Measurements from ENCODE around the gene SPC25. TPM values are rescaled to one million over a fixed set of nuclear protein-coding genes. Genes with fewer than 3 reads are reported as not detected.

The SPC25 gene
- total and polyA plus RNA-seq, 2 of the 13 experiments (the other 11 are each of a cell fraction or from before 2014, with no cell fraction given) = 11.3 to 26.5 TPM

GRCh38 chr2:168901003-168901402, 10.8 kb upstream of the SPC25 start, which contains the start of gene G6PC2:
Gene G6PC2 (plus strand): TSS chr2:168901291. CDS start chr2:168901332, 41 bp downstream.
- Histone ChIP-seq H3K79me2 (ENCODE audit: insufficient read depth, low read length) (no peaks in the 10 kb centered on the region), H3K4me1 (ENCODE audit: insufficient read depth, low read length) (no peaks in the 10 kb centered on the region), H4K20me1 (ENCODE audit: insufficient read depth, low read length) (no peaks in the 10 kb centered on the region), H3K9me3 (ENCODE audit: low read length) (no peaks in the 10 kb centered on the region), H3K9ac (ENCODE audit: insufficient read depth, low read depth, low read length) (no peak within 1 kb of the TSS), H3K27ac (ENCODE audit: extremely low read length, insufficient read depth, low read length) (no peak within 1 kb of the TSS), H2AFZ (ENCODE audit: low read length) (no peak within 1 kb of the TSS), H3K4me2 (ENCODE audit: low read depth, low read length) (no peak within 1 kb of the TSS), H3K4me3 (replicated peaks in 1 of 3; ENCODE audit: insufficient read depth in 1 of 3, low read depth in 2 of 3, low read length in 3 of 3) (no peak within 1 kb of the TSS), H3K36me3 (replicated peaks in 1 of 2; ENCODE audit: control insufficient read depth in 1 of 2, insufficient read depth in 2 of 2, low read length in 2 of 2) (no peaks in the 10 kb centered on the region), H3K27me3 (ENCODE audit: control insufficient read depth in 1 of 2, insufficient read depth in 2 of 2, low read length in 2 of 2) (peaks cover 0 to 5% of the 10 kb centered on the region in 2 experiments; a peak in 2 of 5 replicates)
- 24% methylated on average over 5 of the region's 5 CpGs for WGBS (ENCODE audit: low lambda C conversion rate)
- intact Hi-C loops (cut with micrococcal nuclease; ENCODE audit: unreplicated experiment) = no loop called here
- in situ Hi-C loops (cut with HindIII; ENCODE audit: extremely low pct_ligation_motif_present, low pct_unique_long_range_greater_than_20kb) = loop anchor here (25.0 kb wide), 1 partner anchor 764 kb away; no protein-coding TSS in a partner anchor
- POLR2A ChIA-PET = no interaction called here
- CTCF ChIA-PET (ENCODE audit: low intra/inter-chr PET ratio, low total read pairs) = no interaction called here
- no peak for ATAC-seq
- BruUV-seq (replicated peaks) = no TSS peak
- no peak for FAIRE-seq
- DNase-seq (ENCODE audit: low spot score) = no peak
- TF ChIP-seq TRIM22 (IDR thresholded peaks at IDR 0.05) = no peak
- TF ChIP-seq ZFAT (CRISPR knock-in tag; conservative IDR thresholded peaks at IDR 0.05) = no peak
- no peak for TF ChIP-seq TGIF2 (CRISPR knock-in tag; IDR thresholded peaks at IDR 0.05)
- no peak for TF ChIP-seq KDM4B (CRISPR knock-in tag; IDR thresholded peaks at IDR 0.05)
- no peak for TF ChIP-seq ZNF569 (CRISPR knock-in tag; IDR thresholded peaks at IDR 0.05; ENCODE audit: borderline replicate concordance)
- no peak for TF ChIP-seq CREM (IDR thresholded peaks at IDR 0.05)
- no peak for TF ChIP-seq CREM (CRISPR knock-in tag; IDR thresholded peaks at IDR 0.05)
- TF ChIP-seq GRHL1 (CRISPR knock-in tag; conservative IDR thresholded peaks at IDR 0.05) = no peak
- TF ChIP-seq IKZF1 (IDR thresholded peaks at IDR 0.05) = no peak
- no peak for TF ChIP-seq TEAD3 (CRISPR knock-in tag; optimal IDR thresholded peaks at IDR 0.05; ENCODE audit: borderline replicate concordance)
- no peak for TF ChIP-seq ZNF496 (CRISPR knock-in tag; IDR thresholded peaks at IDR 0.05; ENCODE audit: insufficient replicate concordance)

All from HepG2 (cell line).